ENCODE measurements around the gene KCNQ5.

DNA sequence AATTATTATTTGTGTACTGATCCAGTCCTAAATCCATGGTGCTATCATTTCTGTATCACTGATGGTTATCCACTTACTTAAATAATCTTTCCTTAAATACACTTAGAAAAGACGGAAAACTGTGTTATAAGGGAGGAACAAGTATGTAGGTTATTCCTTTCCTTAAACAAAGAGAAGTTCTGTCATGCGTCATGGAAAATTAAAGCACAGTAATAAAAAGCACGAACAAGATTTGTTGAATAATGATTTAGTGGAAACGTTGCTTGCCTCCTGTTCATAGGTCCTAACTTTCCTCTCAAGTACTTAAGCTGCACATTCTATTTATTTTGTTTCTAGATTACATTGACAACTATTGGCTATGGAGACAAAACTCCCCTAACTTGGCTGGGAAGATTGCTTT, 483.1 kb downstream of the KCNQ5 start:
- TF ChIP-seq, protein P1, sequence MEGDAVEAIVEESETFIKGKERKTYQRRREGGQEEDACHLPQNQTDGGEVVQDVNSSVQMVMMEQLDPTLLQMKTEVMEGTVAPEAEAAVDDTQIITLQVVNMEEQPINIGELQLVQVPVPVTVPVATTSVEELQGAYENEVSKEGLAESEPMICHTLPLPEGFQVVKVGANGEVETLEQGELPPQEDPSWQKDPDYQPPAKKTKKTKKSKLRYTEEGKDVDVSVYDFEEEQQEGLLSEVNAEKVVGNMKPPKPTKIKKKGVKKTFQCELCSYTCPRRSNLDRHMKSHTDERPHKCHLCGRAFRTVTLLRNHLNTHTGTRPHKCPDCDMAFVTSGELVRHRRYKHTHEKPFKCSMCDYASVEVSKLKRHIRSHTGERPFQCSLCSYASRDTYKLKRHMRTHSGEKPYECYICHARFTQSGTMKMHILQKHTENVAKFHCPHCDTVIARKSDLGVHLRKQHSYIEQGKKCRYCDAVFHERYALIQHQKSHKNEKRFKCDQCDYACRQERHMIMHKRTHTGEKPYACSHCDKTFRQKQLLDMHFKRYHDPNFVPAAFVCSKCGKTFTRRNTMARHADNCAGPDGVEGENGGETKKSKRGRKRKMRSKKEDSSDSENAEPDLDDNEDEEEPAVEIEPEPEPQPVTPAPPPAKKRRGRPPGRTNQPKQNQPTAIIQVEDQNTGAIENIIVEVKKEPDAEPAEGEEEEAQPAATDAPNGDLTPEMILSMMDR (IDR thresholded peaks at IDR 0.05; ENCODE audit: insufficient read depth, low read length, poor library complexity, severe bottlenecking), result no peak
- TF ChIP-seq EZH2phosphoT487 (conservative IDR thresholded peaks at IDR 0.05; ENCODE audit: low read length), result no peak

Data from SU-DHL-6 (cell line).